Thyroid gland (tissue), 4 donors: ENCODE data around the gene ZNF182.
"Not testable (repeated sequence)": the region's sequence is repeated elsewhere in the genome, so short reads cannot be mapped to it uniquely, and the experiment has no call there.

Experiments
- CTCF ChIP-seq, 6 experiments: fragments of 200-600 bp in 3 of 6; fragments of 450-650 bp in 3 of 6; sonication (generic) in 3 of 6; IDR thresholded peaks; one replicate each; pipeline ENCODE4 v1.5.1; 2016 to 2019; ENCODE audit warnings: antibody characterized with exemption in 6 of 6, mild to moderate bottlenecking in 2 of 6, inconsistent platforms in 1 of 6, moderate library complexity in 1 of 6
- POLR2A ChIP-seq, 2 donors: fragments of 450-650 bp; IDR thresholded peaks; one replicate each; pipeline ENCODE4 v1.6.1; 2017; ENCODE audit warnings: antibody characterized with exemption in 2 of 2, mild to moderate bottlenecking in 2 of 2, moderate library complexity in 1 of 2

GRCh38 chrX:47965526-47965925, 38.3 kb downstream of the ZNF182 start:
- not testable (repeated sequence) for TF ChIP-seq CTCF, POLR2A (IDR thresholded peaks at IDR 0.05)
